HCT116 (cell line): ENCODE results near the gene CSRP1. TPM values are rescaled to one million over a fixed set of nuclear protein-coding genes. Genes with fewer than 3 reads are reported as not detected.

Experiments used
- ATAC-seq: fragments of 200-7000 bp; cut with Tn5 transposase; 2 replicates; pipeline ENCODE4 v1.9.1; 2020; ENCODE audit warnings: mild to moderate bottlenecking, moderate library complexity
- BruUV-seq: library from RNA; stranded (reverse); fragments of 400-500 nt; replicated peaks from 2 replicates; lab custom pipeline; 2021; lab: Mats Ljungman, UMichigan
- CTCF ChIA-PET: fragments of 300-600 bp; sonication (Branson Sonifier 250); formaldehyde crosslinking; loops from one replicate; lab custom pipeline; 2021; ENCODE audit warnings: antibody characterized with exemption; lab: Charles Lee
- POLR2A ChIA-PET: fragments of 300-600, 350-600 bp; sonication (Branson Sonifier 250); formaldehyde crosslinking; loops from one replicate; lab custom pipeline; 2021; ENCODE audit warnings: antibody characterized with exemption; lab: Charles Lee
- RAD21 ChIA-PET, 2 experiments: fragments of 300-600 bp; sonication (Branson Sonifier 250); formaldehyde crosslinking; loops; one replicate each; lab custom pipeline; 2023; ENCODE audit warnings: low total read pairs in 2 of 2; ENCODE audit not compliant: uncharacterized antibody in 2 of 2, unreplicated experiment in 2 of 2, low non-redundant PET in 1 of 2; lab: Charles Lee
- DNase-seq: peaks from one replicate; pipeline ENCODE4 v3.0.0-alpha.2; 2010; ENCODE audit warnings: low read depth, low spot score
- H2AFZ ChIP-seq: fragments of 200-600 bp; shearing (Covaris generic), sonication (generic); 2 replicates; pipeline ENCODE4 v1.6.1; 2017; ENCODE audit warnings: low read depth, mixed run types, mixed read lengths, antibody characterized with exemption, low read length; ENCODE audit not compliant: poor library complexity, severe bottlenecking
- H3K27ac ChIP-seq: 2 replicates; pipeline ENCODE4 v1.5.1; 2012; ENCODE audit warnings: low read depth, low read length
- H3K27me3 ChIP-seq: fragments of 200-600 bp; sonication (generic); 2 replicates; pipeline ENCODE4 v1.6.1; 2016; ENCODE audit warnings: mixed run types, low read length, mixed read lengths; ENCODE audit not compliant: insufficient read depth
- H3K36me3 ChIP-seq, 2 experiments: fragments of 200-500 bp in 1 of 2; fragments of 200-600 bp in 1 of 2; sonication (Bioruptor generic) in 1 of 2; sonication (generic) in 1 of 2; 2 replicates each; pipeline versions ENCODE4 v1.5.1 to v1.6.1; 2014 to 2016; ENCODE audit warnings: low read length in 2 of 2, inconsistent platforms in 1 of 2, mixed read lengths in 1 of 2, mixed run types in 1 of 2; ENCODE audit not compliant: insufficient read depth in 2 of 2, control insufficient read depth in 1 of 2
- H3K4me1 ChIP-seq, 2 experiments: fragments of 200-600 bp in 1 of 2; sonication (generic) in 1 of 2; 2 replicates each; pipeline versions ENCODE4 v1.5.1 to v1.6.1; 2012 to 2017; ENCODE audit warnings: low read length in 2 of 2, inconsistent platforms in 1 of 2, mild to moderate bottlenecking in 1 of 2, mixed read lengths in 1 of 2, mixed run types in 1 of 2, moderate library complexity in 1 of 2; ENCODE audit not compliant: insufficient read depth in 2 of 2, control insufficient read depth in 1 of 2
- H3K4me2 ChIP-seq: fragments of 200-600 bp; sonication (generic); 2 replicates; pipeline ENCODE4 v1.6.1; 2017; ENCODE audit warnings: mixed run types, low read length, mixed read lengths
- H3K4me3 ChIP-seq, 2 experiments: fragments of 200-600 bp in 1 of 2; sonication (generic) in 1 of 2; replicated peaks in 1 of 2; 2 replicates each; pipeline ENCODE4 v1.5.1; 2011 to 2016; ENCODE audit warnings: low read length in 2 of 2, control low read depth in 1 of 2, low read depth in 1 of 2, mild to moderate bottlenecking in 1 of 2, mixed read lengths in 1 of 2, mixed run types in 1 of 2
- H3K79me2 ChIP-seq: fragments of 200-600 bp; sonication (generic); 2 replicates; pipeline ENCODE4 v1.6.1; 2017; ENCODE audit warnings: mild to moderate bottlenecking, mixed run types, low read length, moderate library complexity, mixed read lengths; ENCODE audit not compliant: insufficient read depth
- H3K9ac ChIP-seq: fragments of 200-600 bp; sonication (generic); 2 replicates; pipeline ENCODE4 v1.6.1; 2016; ENCODE audit warnings: low read length, mixed read lengths
- H3K9me2 ChIP-seq: fragments of 200-600 bp; sonication (generic), shearing (Covaris generic); 2 replicates; pipeline ENCODE4 v1.6.1; 2017; ENCODE audit warnings: mixed run types, mild to moderate bottlenecking, moderate library complexity; ENCODE audit not compliant: insufficient read depth
- H3K9me3 ChIP-seq, 2 experiments: fragments of 200-500 bp in 1 of 2; fragments of 200-600 bp in 1 of 2; sonication (Bioruptor generic) in 1 of 2; sonication (generic) in 1 of 2; 2 replicates each; pipeline ENCODE4 v1.6.1; 2014 to 2017; ENCODE audit warnings: low read length in 2 of 2, mixed read lengths in 2 of 2, inconsistent platforms in 1 of 2, low read depth in 1 of 2, mild to moderate bottlenecking in 1 of 2, mixed run types in 1 of 2, moderate library complexity in 1 of 2; ENCODE audit not compliant: control insufficient read depth in 1 of 2, insufficient read depth in 1 of 2
- H4K20me1 ChIP-seq: fragments of 200-600 bp; sonication (generic), shearing (Covaris generic); 2 replicates; pipeline ENCODE4 v1.6.1; 2017; ENCODE audit warnings: mixed run types, mild to moderate bottlenecking, moderate library complexity; ENCODE audit not compliant: insufficient read depth
- CBX3 ChIP-seq: IDR thresholded peaks from 2 replicates; pipeline ENCODE4 v1.6.1; 2012; ENCODE audit warnings: low read depth
- CEBPB ChIP-seq: IDR thresholded peaks from 2 replicates; pipeline ENCODE4 v1.6.1; 2012; ENCODE audit warnings: low read depth
- EGR1 ChIP-seq: IDR thresholded peaks from 2 replicates; pipeline ENCODE4 v1.6.1; 2012; ENCODE audit warnings: low read depth
- EZH2 ChIP-seq: fragments of 200-600 bp; sonication (generic); IDR thresholded peaks from 2 replicates; pipeline ENCODE4 v1.6.1; 2017; ENCODE audit warnings: antibody characterized with exemption, mixed run types
- FOSL1 ChIP-seq: IDR thresholded peaks from 2 replicates; pipeline ENCODE4 v1.6.1; 2012; ENCODE audit warnings: low read depth
- JUND ChIP-seq: IDR thresholded peaks from 2 replicates; pipeline ENCODE4 v1.6.1; 2012
- RAD21 ChIP-seq: IDR thresholded peaks from 2 replicates; pipeline ENCODE4 v1.6.1; 2012; ENCODE audit warnings: low read depth, mild to moderate bottlenecking
- SP1 ChIP-seq: IDR thresholded peaks from 2 replicates; pipeline ENCODE4 v1.6.1; 2012; ENCODE audit warnings: low read depth
- TCF7L2 ChIP-seq: IDR thresholded peaks from 2 replicates; pipeline ENCODE4 v1.7.0; 2011; ENCODE audit warnings: borderline replicate concordance, inconsistent platforms; ENCODE audit not compliant: insufficient read depth, insufficient read length; ENCODE audit errors: extremely low read depth
- YY1 ChIP-seq: IDR thresholded peaks from 2 replicates; pipeline ENCODE4 v1.6.1; 2011; ENCODE audit warnings: low read length, low read depth, moderate library complexity, mild to moderate bottlenecking; ENCODE audit not compliant: insufficient replicate concordance; ENCODE audit errors: extremely low read depth
- ZFX ChIP-seq: fragments of 450-650 bp; IDR thresholded peaks from 2 replicates; pipeline ENCODE4 v1.6.1; 2017
- intact Hi-C: fragments of 100-400 bp; cut with micrococcal nuclease; formaldehyde crosslinking; loops from 2 replicates; pipeline ENCODE4 v1.10.0; 2022
- total RNA-seq: library from RNA; stranded (reverse); gene quantifications from one replicate; pipeline ENCODE4 v1.2.1, GENCODE V29; 2021; ENCODE audit not compliant: unreplicated experiment
- TF ChIP-seq, protein P1 (sequence below): IDR thresholded peaks from 2 replicates; pipeline ENCODE4 v1.6.1; 2012
- TF ChIP-seq, protein P2 (sequence below), 3 experiments: fragments of 200-600 bp in 1 of 3; sonication (generic) in 1 of 3; IDR thresholded peaks in 2 of 3; conservative IDR thresholded peaks in 1 of 3; 2 replicates each; pipeline ENCODE4 v1.5.1; 2012 to 2017; ENCODE audit warnings: low read depth in 2 of 3, low read length in 2 of 3, antibody characterized with exemption in 1 of 3, borderline replicate concordance in 1 of 3, control low read depth in 1 of 3, mild to moderate bottlenecking in 1 of 3, mixed read lengths in 1 of 3, mixed run types in 1 of 3, moderate library complexity in 1 of 3; ENCODE audit not compliant: insufficient read depth in 1 of 3
- TF ChIP-seq, protein P3 (sequence below): IDR thresholded peaks from 2 replicates; pipeline ENCODE4 v1.6.1; 2011; ENCODE audit warnings: mild to moderate bottlenecking, low read length, moderate library complexity; ENCODE audit not compliant: insufficient replicate concordance; ENCODE audit errors: extremely low read depth

The CSRP1 gene
- total RNA-seq, 1 experiment from 2014 or later: 51.7 TPM

DNA sequence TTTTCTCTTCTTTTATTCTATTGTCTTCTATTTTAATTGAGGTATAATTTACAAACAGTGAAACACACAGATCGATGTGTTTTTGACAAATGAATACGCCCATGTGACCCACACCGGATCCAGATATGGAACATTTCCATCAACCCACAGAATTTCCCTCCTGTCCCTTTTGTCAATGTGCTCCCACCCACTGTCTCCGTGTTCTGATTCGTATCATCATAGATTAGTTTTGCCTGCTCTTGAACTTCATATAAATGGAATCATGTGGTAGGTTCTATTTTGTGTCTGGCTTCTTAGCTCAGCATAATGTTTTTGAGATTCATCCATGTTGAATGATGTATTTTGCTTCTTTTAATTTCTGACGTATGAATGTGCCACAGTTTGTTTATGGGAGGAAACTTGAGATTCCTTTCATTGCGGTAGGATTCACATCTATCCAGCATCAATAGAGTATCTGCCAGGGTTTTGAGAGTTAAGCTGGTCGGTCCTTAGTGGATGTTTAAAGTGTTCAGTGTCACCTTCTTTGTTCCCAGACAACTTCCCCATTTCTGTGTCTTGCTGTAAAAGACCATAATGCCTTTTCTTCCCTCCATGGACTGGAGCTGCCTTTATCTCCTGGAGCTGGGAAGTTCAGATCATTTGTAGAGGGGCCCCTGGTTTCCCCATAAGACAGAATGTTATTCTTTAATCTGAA lies 46.7 kb upstream of the CSRP1 start:
- ATAC-seq (no peak), DNase-seq (no peak)
- intact Hi-C loops: no loop called here
- BruUV-seq: no TSS peak
- Histone ChIP-seq H3K4me3 (no peak overlapping the region), H3K9ac (no peak overlapping the region), H3K4me1 (peaks cover 0 to 18% of the 10 kb centered on the region in 2 experiments; a peak in 2 of 4 replicates), H3K9me2 (no peaks in the 10 kb centered on the region), H3K9me3 (no peaks in the 10 kb centered on the region), H3K79me2 (no peaks in the 10 kb centered on the region), H3K4me2 (no peak overlapping the region), H3K27me3 (no peaks in the 10 kb centered on the region), H3K36me3 (no peaks in the 10 kb centered on the region), H4K20me1 (no peaks in the 10 kb centered on the region), H3K27ac (no peak overlapping the region), H2AFZ (no peak overlapping the region)
- POLR2A ChIA-PET: no interaction called here
- TF ChIP-seq, protein P1, sequence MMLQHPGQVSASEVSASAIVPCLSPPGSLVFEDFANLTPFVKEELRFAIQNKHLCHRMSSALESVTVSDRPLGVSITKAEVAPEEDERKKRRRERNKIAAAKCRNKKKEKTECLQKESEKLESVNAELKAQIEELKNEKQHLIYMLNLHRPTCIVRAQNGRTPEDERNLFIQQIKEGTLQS: no peak
- TF ChIP-seq, protein P2, sequence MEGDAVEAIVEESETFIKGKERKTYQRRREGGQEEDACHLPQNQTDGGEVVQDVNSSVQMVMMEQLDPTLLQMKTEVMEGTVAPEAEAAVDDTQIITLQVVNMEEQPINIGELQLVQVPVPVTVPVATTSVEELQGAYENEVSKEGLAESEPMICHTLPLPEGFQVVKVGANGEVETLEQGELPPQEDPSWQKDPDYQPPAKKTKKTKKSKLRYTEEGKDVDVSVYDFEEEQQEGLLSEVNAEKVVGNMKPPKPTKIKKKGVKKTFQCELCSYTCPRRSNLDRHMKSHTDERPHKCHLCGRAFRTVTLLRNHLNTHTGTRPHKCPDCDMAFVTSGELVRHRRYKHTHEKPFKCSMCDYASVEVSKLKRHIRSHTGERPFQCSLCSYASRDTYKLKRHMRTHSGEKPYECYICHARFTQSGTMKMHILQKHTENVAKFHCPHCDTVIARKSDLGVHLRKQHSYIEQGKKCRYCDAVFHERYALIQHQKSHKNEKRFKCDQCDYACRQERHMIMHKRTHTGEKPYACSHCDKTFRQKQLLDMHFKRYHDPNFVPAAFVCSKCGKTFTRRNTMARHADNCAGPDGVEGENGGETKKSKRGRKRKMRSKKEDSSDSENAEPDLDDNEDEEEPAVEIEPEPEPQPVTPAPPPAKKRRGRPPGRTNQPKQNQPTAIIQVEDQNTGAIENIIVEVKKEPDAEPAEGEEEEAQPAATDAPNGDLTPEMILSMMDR (IDR thresholded peaks at IDR 0.05 in 2 of 3, conservative IDR thresholded peaks at IDR 0.05 in 1 of 3; ENCODE audit: borderline replicate concordance in 1 of 3, insufficient read depth in 1 of 3, low read depth in 2 of 3, low read length in 2 of 3): no peak
- TF ChIP-seq YY1: no peak
- no peak for TF ChIP-seq RAD21
- TF ChIP-seq, protein P3, sequence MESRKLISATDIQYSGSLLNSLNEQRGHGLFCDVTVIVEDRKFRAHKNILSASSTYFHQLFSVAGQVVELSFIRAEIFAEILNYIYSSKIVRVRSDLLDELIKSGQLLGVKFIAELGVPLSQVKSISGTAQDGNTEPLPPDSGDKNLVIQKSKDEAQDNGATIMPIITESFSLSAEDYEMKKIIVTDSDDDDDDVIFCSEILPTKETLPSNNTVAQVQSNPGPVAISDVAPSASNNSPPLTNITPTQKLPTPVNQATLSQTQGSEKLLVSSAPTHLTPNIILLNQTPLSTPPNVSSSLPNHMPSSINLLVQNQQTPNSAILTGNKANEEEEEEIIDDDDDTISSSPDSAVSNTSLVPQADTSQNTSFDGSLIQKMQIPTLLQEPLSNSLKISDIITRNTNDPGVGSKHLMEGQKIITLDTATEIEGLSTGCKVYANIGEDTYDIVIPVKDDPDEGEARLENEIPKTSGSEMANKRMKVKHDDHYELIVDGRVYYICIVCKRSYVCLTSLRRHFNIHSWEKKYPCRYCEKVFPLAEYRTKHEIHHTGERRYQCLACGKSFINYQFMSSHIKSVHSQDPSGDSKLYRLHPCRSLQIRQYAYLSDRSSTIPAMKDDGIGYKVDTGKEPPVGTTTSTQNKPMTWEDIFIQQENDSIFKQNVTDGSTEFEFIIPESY: no peak
- no peak for TF ChIP-seq JUND
- TF ChIP-seq EGR1: no peak
- no peak for TF ChIP-seq SP1
- TF ChIP-seq CBX3: no peak
- no peak for TF ChIP-seq ZFX
- no peak for TF ChIP-seq FOSL1
- no peak for TF ChIP-seq CEBPB
- no peak for TF ChIP-seq TCF7L2
- TF ChIP-seq EZH2: no peak
- RAD21 ChIA-PET: no interaction called here
- CTCF ChIA-PET: no interaction called here
